CD4-positive, alpha-beta T cell treated with Interleukin-17A for 1 hour (primary cell): ENCODE data around the gene VAV1.
"Not testable (repeated sequence)": the region's sequence is repeated elsewhere in the genome, so short reads cannot be mapped to it uniquely, and the experiment has no call there.

Experiments
- DNase-seq: peaks from one replicate; pipeline ENCODE4 v3.0.0-alpha.2; 2020

VAV1 gene

GRCh38 chr19:6760606-6761005, 11.9 kb upstream of the VAV1 start:
- no peak for DNase-seq

- DNase-seq, result peak; percentile 38
Observed at GRCh38 chr19:6761053-6761676, 11.3 kb upstream of the VAV1 start.

GRCh38 chr19:6762253-6762797, 10.2 kb upstream of the VAV1 start:
- DNase-seq, result not testable (repeated sequence)

- peak; percentile 45 for DNase-seq
Observed at GRCh38 chr19:6765738-6766356, 6.7 kb upstream of the VAV1 start.

- DNase-seq, result peak; percentile 20
Observed at GRCh38 chr19:6766357-6767080, 6.0 kb upstream of the VAV1 start.

GRCh38 chr19:6767081-6767356, 5.5 kb upstream of the VAV1 start:
- peak; percentile 78 for DNase-seq

GRCh38 chr19:6767357-6768235, 4.9 kb upstream of the VAV1 start, which contains the start of gene SH2D3A:
Gene SH2D3A (minus strand): TSS chr19:6767435. CDS start chr19:6763748, 3,687 bp downstream.
- peak; percentile 98 for DNase-seq

- peak; percentile 47 for DNase-seq
Observed at GRCh38 chr19:6768236-6768785, 4.2 kb upstream of the VAV1 start.

- DNase-seq, result peak; percentile 45
Observed at GRCh38 chr19:6769006-6769619, 3.4 kb upstream of the VAV1 start.

GRCh38 chr19:6771648-6772027, 870 bp upstream of the VAV1 start:
- not testable (repeated sequence) for DNase-seq

- DNase-seq, result no peak
Observed at GRCh38 chr19:6772866-6773322, 386 bp downstream of the VAV1 start.

- DNase-seq, result peak; percentile 58
Observed at GRCh38 chr19:6773323-6773931, 919 bp downstream of the VAV1 start.

- no peak for DNase-seq
Observed at GRCh38 chr19:6774821-6775707, 2.6 kb downstream of the VAV1 start.

- not testable (repeated sequence) for DNase-seq
Observed at GRCh38 chr19:6776045-6776444, 3.5 kb downstream of the VAV1 start.

GRCh38 chr19:6776999-6777398, 4.5 kb downstream of the VAV1 start:
- DNase-seq, result no peak

GRCh38 chr19:6777434-6777833, 4.9 kb downstream of the VAV1 start:
- DNase-seq, result no peak

GRCh38 chr19:6778386-6778785, 5.9 kb downstream of the VAV1 start:
- DNase-seq, result no peak

- DNase-seq, result no peak
Observed at GRCh38 chr19:6779206-6779605, 6.7 kb downstream of the VAV1 start.

GRCh38 chr19:6787393-6787792, 14.9 kb downstream of the VAV1 start:
- no peak for DNase-seq

- no peak for DNase-seq
Observed at GRCh38 chr19:6788896-6789295, 16.4 kb downstream of the VAV1 start.
